Measurements from ENCODE around the gene PGAP3.

PGAP3 gene

GRCh38 chr17:39628655-39629493 lies 59.0 kb downstream of the PGAP3 start:
- Histone ChIP-seq H3K4me1 (ENCODE audit: insufficient read depth, low read length) (peaks cover 38% of the 10 kb centered on the region), H3K36me3 (ENCODE audit: insufficient read depth, low read length) (no peaks in the 10 kb centered on the region), H3K9me3 (ENCODE audit: control insufficient read depth, insufficient read depth, low read length) (no peaks in the 10 kb centered on the region), H3K9ac (ENCODE audit: low read depth, low read length) (no peak overlapping the region)

GRCh38 chr17:39627712-39628516 lies 59.9 kb downstream of the PGAP3 start:
- H3K4me1 ChIP-seq (ENCODE audit: insufficient read depth, low read length): peaks cover 41% of the 10 kb centered on the region
- H3K36me3 ChIP-seq (ENCODE audit: insufficient read depth, low read length): no peaks in the 10 kb centered on the region
- H3K9me3 ChIP-seq (ENCODE audit: control insufficient read depth, insufficient read depth, low read length): no peaks in the 10 kb centered on the region
- H3K9ac ChIP-seq (ENCODE audit: low read depth, low read length): no peak overlapping the region

- Histone ChIP-seq H3K9ac (ENCODE audit: low read depth, low read length) (peak overlapping the region; percentile 69; the same call in 1 of the 2 replicates), H3K36me3 (ENCODE audit: insufficient read depth, low read length) (no peaks in the 10 kb centered on the region), H3K9me3 (ENCODE audit: control insufficient read depth, insufficient read depth, low read length) (no peaks in the 10 kb centered on the region), H3K4me1 (ENCODE audit: insufficient read depth, low read length) (peaks cover 35% of the 10 kb centered on the region)
Measured at GRCh38 chr17:39627047-39627711, 60.7 kb downstream of the PGAP3 start.

- peak within 1 kb of the TSS; percentile 69; the same call in 1 of the 2 replicates for H3K9ac ChIP-seq (ENCODE audit: low read depth, low read length)
- H3K36me3 ChIP-seq (ENCODE audit: insufficient read depth, low read length): no peaks in the 10 kb centered on the region
- no peaks in the 10 kb centered on the region for H3K9me3 ChIP-seq (ENCODE audit: control insufficient read depth, insufficient read depth, low read length)
- H3K4me1 ChIP-seq (ENCODE audit: insufficient read depth, low read length): peaks cover 28% of the 10 kb centered on the region
Measured at GRCh38 chr17:39626171-39627046, 61.4 kb downstream of the PGAP3 start, which contains the start of gene PPP1R1B. Gene PPP1R1B (plus strand): TSS chr17:39626952. CDS start chr17:39627393, 441 bp downstream.

GRCh38 chr17:39625198-39625785 lies 62.6 kb downstream of the PGAP3 start:
- H3K9me3 ChIP-seq (ENCODE audit: control insufficient read depth, insufficient read depth, low read length): no peaks in the 10 kb centered on the region
- H3K36me3 ChIP-seq (ENCODE audit: insufficient read depth, low read length): no peaks in the 10 kb centered on the region
- no peak overlapping the region for H3K9ac ChIP-seq (ENCODE audit: low read depth, low read length)
- H3K4me1 ChIP-seq (ENCODE audit: insufficient read depth, low read length): peaks cover 21% of the 10 kb centered on the region

- Histone ChIP-seq H3K36me3 (ENCODE audit: insufficient read depth, low read length) (no peaks in the 10 kb centered on the region), H3K4me1 (ENCODE audit: insufficient read depth, low read length) (peaks cover 16% of the 10 kb centered on the region; the same call in 1 of the 2 replicates), H3K9me3 (ENCODE audit: control insufficient read depth, insufficient read depth, low read length) (no peaks in the 10 kb centered on the region), H3K9ac (ENCODE audit: low read depth, low read length) (no peak overlapping the region)
Measured at GRCh38 chr17:39624313-39624712, 63.5 kb downstream of the PGAP3 start.

- no peaks in the 10 kb centered on the region for H3K36me3 ChIP-seq (ENCODE audit: insufficient read depth, low read length)
- H3K9ac ChIP-seq (ENCODE audit: low read depth, low read length): no peak overlapping the region
- H3K9me3 ChIP-seq (ENCODE audit: control insufficient read depth, insufficient read depth, low read length): no peaks in the 10 kb centered on the region
- H3K4me1 ChIP-seq (ENCODE audit: insufficient read depth, low read length): peaks cover 11% of the 10 kb centered on the region; the same call in 1 of the 2 replicates
Measured at GRCh38 chr17:39623356-39623950, 64.4 kb downstream of the PGAP3 start.

GRCh38 chr17:39622380-39623006 lies 65.4 kb downstream of the PGAP3 start:
- Histone ChIP-seq H3K4me1 (ENCODE audit: insufficient read depth, low read length) (peaks cover 3% of the 10 kb centered on the region; the same call in 1 of the 2 replicates), H3K9ac (ENCODE audit: low read depth, low read length) (no peak overlapping the region), H3K36me3 (ENCODE audit: insufficient read depth, low read length) (no peaks in the 10 kb centered on the region), H3K9me3 (ENCODE audit: control insufficient read depth, insufficient read depth, low read length) (no peaks in the 10 kb centered on the region)

- Histone ChIP-seq H3K36me3 (ENCODE audit: insufficient read depth, low read length) (no peaks in the 10 kb centered on the region), H3K4me1 (ENCODE audit: insufficient read depth, low read length) (peaks cover 3% of the 10 kb centered on the region; the same call in 1 of the 2 replicates), H3K9ac (ENCODE audit: low read depth, low read length) (no peak overlapping the region), H3K9me3 (ENCODE audit: control insufficient read depth, insufficient read depth, low read length) (no peaks in the 10 kb centered on the region)
Measured at GRCh38 chr17:39621523-39622379, 66.1 kb downstream of the PGAP3 start.
